ENCODE data around the gene LY86. TPM values are rescaled to one million over a fixed set of nuclear protein-coding genes. Genes with fewer than 3 reads are reported as not detected.

LY86 gene
- total and polyA plus RNA-seq, 7 donors = 0.18 to 1.3 (median 0.42) TPM

GRCh38 chr6:6646859-6647258 lies 58.3 kb downstream of the LY86 start:
- no peak for TF ChIP-seq CTCF (IDR thresholded peaks at IDR 0.05)
- intact Hi-C loops (cut with DNase I) = no loop called here
- DNase-seq (no peak), ATAC-seq (no peak)
- Histone ChIP-seq H3K4me1 (no peaks in the 10 kb centered on the region), H3K27me3 (ENCODE audit: insufficient read depth in 3 of 3, low read length in 2 of 3) (no peaks in the 10 kb centered on the region), H3K9me3 (no peaks in the 10 kb centered on the region), H3K27ac (no peak overlapping the region), H3K4me3 (no peak overlapping the region), H3K36me3 (ENCODE audit: insufficient read depth in 1 of 2, low read depth in 1 of 2) (no peaks in the 10 kb centered on the region)
- 60 to 77% (median 62%) methylated on average over 2 of the region's 2 CpGs for WGBS, 3 donors

GRCh38 chr6:6648692-6649343 lies 60.3 kb downstream of the LY86 start:
- DNase-seq = no peak
- Histone ChIP-seq H3K36me3 (ENCODE audit: insufficient read depth in 1 of 2, low read depth in 1 of 2) (no peaks in the 10 kb centered on the region), H3K4me1 (no peaks in the 10 kb centered on the region), H3K27me3 (ENCODE audit: insufficient read depth in 3 of 3, low read length in 2 of 3) (no peaks in the 10 kb centered on the region), H3K4me3 (no peak overlapping the region), H3K9me3 (no peaks in the 10 kb centered on the region), H3K27ac (no peak overlapping the region)
- no peak for ATAC-seq
- intact Hi-C loops (cut with DNase I) = no loop called here
- TF ChIP-seq CTCF (IDR thresholded peaks at IDR 0.05) = no peak
- 70 to 87% (median 77%) methylated on average over 5 of the region's 5 CpGs for WGBS, 3 donors

- DNase-seq (no peak), ATAC-seq (no peak)
- Histone ChIP-seq H3K9me3 (no peaks in the 10 kb centered on the region), H3K36me3 (ENCODE audit: insufficient read depth in 1 of 2, low read depth in 1 of 2) (no peaks in the 10 kb centered on the region), H3K27ac (no peak overlapping the region), H3K27me3 (ENCODE audit: insufficient read depth in 3 of 3, low read length in 2 of 3) (no peaks in the 10 kb centered on the region), H3K4me1 (peaks cover 8% of the 10 kb centered on the region), H3K4me3 (no peak overlapping the region)
- 77 to 84% (median 81%) methylated on average over 7 of the region's 7 CpGs for WGBS, 3 donors
- intact Hi-C loops (cut with DNase I) = no loop called here
- no peak for TF ChIP-seq CTCF (IDR thresholded peaks at IDR 0.05)
Observed at GRCh38 chr6:6649824-6650349, 61.4 kb downstream of the LY86 start.

GRCh38 chr6:6650839-6651238 lies 62.3 kb downstream of the LY86 start:
- intact Hi-C loops (cut with DNase I) = no loop called here
- H3K27me3 ChIP-seq (ENCODE audit: insufficient read depth in 3 of 3, low read length in 2 of 3) = no peaks in the 10 kb centered on the region
- H3K9me3 ChIP-seq = no peaks in the 10 kb centered on the region
- H3K36me3 ChIP-seq (ENCODE audit: insufficient read depth in 1 of 2, low read depth in 1 of 2) = no peaks in the 10 kb centered on the region
- peaks cover 18% of the 10 kb centered on the region for H3K4me1 ChIP-seq
- no peak for ATAC-seq
- no peak for TF ChIP-seq CTCF (IDR thresholded peaks at IDR 0.05)
- no peak overlapping the region for H3K4me3 ChIP-seq
- H3K27ac ChIP-seq = no peak overlapping the region
- DNase-seq = no peak

- H3K4me3 ChIP-seq = no peak overlapping the region
- H3K9me3 ChIP-seq = no peaks in the 10 kb centered on the region
- TF ChIP-seq CTCF (IDR thresholded peaks at IDR 0.05) = no peak
- peaks cover 19% of the 10 kb centered on the region for H3K4me1 ChIP-seq
- DNase-seq (no peak), ATAC-seq (no peak)
- H3K36me3 ChIP-seq (ENCODE audit: insufficient read depth in 1 of 2, low read depth in 1 of 2) = no peaks in the 10 kb centered on the region
- H3K27ac ChIP-seq = no peak overlapping the region
- H3K27me3 ChIP-seq (ENCODE audit: insufficient read depth in 3 of 3, low read length in 2 of 3) = no peaks in the 10 kb centered on the region
- intact Hi-C loops (cut with DNase I) = no loop called here
Observed at GRCh38 chr6:6651335-6651734, 62.8 kb downstream of the LY86 start.

Measured in psoas muscle (tissue), 8 donors.